Stimulated activated CD4-positive, alpha-beta T cell treated with anti-CD3 and anti-CD28 coated beads, Interleukin-12 subunit alpha, Interleukin-12 subunit beta, amount 100 ng/mL, for 24 hours (primary cell): ENCODE results near the gene ELAPOR1.

ENCODE experiments used
- DNase-seq, 2 experiments: peaks; one replicate each; pipeline ENCODE4 v3.0.0-alpha.2; 2020; ENCODE audit warnings: low read depth in 2 of 2

Gene ELAPOR1, protein sequence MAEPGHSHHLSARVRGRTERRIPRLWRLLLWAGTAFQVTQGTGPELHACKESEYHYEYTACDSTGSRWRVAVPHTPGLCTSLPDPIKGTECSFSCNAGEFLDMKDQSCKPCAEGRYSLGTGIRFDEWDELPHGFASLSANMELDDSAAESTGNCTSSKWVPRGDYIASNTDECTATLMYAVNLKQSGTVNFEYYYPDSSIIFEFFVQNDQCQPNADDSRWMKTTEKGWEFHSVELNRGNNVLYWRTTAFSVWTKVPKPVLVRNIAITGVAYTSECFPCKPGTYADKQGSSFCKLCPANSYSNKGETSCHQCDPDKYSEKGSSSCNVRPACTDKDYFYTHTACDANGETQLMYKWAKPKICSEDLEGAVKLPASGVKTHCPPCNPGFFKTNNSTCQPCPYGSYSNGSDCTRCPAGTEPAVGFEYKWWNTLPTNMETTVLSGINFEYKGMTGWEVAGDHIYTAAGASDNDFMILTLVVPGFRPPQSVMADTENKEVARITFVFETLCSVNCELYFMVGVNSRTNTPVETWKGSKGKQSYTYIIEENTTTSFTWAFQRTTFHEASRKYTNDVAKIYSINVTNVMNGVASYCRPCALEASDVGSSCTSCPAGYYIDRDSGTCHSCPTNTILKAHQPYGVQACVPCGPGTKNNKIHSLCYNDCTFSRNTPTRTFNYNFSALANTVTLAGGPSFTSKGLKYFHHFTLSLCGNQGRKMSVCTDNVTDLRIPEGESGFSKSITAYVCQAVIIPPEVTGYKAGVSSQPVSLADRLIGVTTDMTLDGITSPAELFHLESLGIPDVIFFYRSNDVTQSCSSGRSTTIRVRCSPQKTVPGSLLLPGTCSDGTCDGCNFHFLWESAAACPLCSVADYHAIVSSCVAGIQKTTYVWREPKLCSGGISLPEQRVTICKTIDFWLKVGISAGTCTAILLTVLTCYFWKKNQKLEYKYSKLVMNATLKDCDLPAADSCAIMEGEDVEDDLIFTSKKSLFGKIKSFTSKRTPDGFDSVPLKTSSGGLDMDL

DNA sequence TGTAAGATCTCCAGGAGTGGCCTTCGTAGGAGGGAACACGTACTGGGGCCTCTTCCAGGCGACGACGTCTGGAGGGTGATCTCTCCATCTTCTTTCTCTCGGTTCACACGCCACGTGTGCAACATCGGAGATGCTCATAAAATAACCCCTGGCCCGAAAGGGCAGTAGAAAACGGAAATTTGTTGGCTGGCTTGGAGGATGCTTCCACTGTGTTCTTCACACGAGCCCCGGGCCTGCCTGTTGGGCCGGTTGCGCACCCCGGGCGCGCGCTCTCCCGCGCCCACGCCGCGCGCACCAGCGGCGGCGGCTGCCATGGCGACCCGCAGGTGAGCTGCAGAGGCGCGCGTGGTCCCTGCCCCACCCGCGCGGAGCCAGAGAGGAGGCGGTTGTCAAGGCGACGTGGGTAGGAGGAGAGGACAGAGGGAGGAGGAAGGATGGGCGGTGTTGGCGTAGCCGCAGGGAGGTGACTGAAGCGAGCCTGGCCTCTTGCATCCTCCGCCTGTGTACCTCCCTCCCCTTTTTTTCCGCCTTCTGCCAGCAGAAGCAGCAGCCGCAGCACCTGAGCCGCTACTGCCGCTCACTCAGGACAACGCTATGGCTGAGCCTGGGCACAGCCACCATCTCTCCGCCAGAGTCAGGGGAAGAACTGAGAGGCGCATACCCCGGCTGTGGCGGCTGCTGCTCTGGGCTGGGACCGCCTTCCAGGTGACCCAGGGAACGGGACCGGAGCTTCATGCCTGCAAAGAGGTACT, at the start of gene ELAPOR1:
Gene ELAPOR1, plus strand, starts transcription at position 526 of the 752 bp plus-strand sequence. Its CDS starts 69 bp downstream, at position 595.
- DNase-seq, result peak; percentile 56 to 73

DNA sequence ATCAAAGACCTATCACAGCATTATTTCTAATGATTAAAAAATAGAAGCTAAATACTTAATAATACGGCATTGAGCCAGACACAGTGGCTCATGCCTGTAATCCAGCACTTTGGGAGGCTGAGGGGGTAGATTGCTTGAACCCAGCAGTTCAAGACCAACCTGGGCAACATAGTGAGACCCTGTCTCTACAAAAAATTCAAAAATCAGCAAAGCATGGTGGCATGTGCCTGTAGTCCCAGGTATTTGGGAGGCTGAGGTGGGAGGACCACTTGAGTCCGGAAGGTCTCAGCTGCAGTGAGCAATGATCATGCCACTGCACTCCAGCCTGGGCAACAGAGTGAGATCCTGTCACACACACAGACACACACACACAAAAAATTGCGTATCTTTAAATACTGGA, 48.8 kb upstream of the ELAPOR1 start:
- no peak for DNase-seq

DNA sequence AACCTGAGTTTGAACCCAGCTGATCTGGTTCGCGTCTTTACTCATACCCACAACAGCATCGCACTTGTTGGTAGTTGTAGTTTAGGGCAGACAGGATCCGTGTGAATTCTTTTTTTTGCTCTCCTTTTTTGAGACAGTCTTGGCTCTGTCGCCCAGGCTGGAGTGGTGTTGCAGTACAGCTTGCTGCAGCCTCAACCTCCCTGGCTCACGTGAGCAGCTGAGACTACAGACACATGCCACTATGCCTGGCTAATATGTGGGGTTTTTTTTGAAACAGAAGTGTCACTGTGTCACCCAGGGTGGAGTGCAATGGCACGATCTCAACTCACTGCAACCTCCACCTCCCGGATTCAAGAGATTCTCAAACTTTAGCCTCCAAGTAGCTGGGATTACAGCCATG, 46.0 kb upstream of the ELAPOR1 start:
- DNase-seq, result no peak

DNA sequence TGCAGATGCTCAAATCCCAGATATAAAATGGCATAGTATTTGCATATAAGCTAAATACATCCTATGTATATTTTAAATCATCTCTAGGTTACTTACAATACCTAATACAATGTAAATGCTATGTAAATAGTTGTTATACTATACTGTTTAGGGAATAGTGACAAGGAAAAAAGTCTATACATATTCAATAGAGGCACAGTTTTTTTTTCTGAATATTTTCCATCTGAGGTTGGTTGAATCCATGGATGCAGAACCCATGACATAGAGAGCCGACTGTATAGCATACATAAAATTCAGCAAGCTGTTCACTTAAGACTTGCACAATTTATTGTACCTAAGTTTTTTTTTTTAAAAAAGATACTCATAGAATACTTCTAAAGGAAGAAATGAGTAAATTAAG, 44.6 kb upstream of the ELAPOR1 start:
- DNase-seq, result no peak

DNA sequence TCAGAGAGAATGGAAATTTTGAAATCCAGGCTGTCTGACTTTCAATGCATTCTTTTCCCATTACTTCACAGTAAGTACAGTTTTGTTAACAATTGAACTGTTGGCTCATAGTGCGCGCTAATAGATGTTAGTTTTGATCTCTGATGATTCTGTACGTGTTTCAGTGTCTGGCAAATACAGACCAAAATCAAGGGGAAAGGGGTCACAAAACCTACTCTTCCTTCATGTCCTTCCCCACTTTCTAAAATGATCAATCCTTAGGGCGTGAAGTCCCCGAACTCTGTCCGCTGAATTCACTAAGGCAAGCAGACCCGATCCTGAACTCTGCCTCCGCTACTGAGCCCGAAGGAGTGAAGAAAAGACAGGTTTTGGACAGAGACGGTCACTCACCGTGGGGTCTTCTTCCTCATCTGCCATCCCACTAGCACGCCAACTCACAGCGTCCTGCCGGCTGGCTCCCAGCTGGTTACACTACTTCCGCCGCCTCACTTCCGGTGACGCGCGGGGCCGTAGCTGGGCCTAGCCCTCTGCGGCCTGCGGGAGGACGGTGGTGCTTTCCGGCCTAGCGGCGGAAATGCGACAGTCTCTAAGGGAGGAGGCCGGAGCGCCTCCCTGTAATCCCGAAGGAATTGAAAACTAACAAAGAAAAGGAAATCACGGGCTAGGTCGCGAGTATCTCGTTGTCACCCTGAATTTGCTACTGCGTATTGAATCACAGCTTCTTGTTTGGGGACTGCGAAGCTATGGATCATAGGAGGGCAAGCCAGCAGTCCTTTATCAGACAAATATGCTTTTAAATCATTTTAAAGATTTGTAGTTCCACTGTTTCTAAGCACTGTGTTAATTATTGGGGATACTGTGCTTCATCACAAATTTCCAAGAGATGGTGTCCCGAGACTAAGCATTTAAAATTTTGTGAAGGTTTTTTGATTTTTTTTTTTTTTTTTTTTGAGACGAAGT, 38.1 kb upstream of the ELAPOR1 start, which contains the start of gene TAF13:
Gene TAF13, minus strand, starts transcription at position 473 of the 960 bp plus-strand sequence. Its CDS starts 56 bp downstream, at position 417.
- DNase-seq, result peak; percentile 77 to 82

DNA sequence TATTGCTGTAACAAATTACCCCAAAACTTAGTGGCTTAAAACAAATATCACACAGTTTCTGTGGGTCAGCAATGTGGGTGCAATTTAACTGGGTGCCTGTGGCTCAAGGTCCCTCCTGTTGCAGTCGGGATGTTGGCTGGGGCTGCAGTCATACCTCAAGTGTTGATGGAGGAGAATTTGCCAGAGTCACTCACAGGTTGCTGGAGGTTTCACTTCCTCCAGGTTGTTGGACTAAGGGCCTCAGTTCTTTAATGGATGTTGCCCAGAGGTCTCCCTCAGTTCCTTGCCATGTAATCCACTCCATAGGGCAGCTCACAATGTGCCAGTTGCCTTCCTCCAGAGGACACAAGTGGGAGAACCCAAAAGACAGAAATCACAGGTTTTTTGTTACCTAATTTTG, 35.6 kb upstream of the ELAPOR1 start:
- no peak for DNase-seq

DNA sequence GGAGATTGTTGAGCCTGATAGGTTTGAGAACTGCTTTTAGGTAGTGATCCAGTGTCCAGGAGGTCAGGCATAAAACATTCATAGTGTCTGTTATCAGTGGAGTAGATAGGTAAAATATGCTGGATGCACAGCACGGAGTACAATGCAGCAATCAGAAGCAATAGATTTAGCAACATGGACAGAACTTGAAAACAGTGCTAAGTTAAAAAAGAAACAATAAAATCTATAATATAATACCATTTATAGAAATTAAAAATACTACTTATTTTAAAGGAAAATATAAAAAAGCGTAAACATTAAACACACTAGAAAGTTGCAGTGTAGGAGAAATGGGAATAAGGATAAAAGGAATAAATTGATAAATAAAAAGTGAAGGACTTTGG, 34.7 kb upstream of the ELAPOR1 start:
- DNase-seq, result no peak

DNA sequence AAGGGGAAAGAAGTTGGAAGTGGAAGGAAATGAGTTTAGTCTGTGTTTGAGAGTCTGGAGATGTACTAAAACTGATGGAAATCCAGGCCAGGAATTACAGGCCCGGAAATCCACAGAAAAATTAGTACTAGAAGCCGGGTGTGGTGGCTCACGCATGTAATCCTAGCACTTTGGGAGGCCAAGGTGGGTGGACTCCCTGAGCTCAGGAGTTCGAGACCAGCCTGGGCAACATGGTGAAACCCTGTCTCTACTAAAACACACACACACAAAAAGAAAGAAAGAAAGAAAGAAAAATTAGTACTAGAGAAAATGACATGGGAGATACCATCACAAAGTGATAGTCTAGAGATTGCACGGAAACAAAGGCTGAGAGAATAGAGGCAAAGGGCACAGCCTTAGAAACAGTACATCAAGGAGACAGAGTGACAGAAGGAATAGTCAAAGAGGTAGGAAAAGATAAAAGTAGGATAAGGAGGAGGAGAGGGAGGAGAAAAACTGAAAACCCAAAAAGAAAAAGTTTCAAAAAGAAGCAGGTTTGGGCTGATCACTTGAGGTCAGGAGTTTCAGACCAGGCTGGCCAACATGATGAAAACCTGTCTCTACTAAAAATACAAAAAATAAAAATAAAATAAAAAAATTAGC, 33.4 kb upstream of the ELAPOR1 start:
- DNase-seq, result no peak

DNA sequence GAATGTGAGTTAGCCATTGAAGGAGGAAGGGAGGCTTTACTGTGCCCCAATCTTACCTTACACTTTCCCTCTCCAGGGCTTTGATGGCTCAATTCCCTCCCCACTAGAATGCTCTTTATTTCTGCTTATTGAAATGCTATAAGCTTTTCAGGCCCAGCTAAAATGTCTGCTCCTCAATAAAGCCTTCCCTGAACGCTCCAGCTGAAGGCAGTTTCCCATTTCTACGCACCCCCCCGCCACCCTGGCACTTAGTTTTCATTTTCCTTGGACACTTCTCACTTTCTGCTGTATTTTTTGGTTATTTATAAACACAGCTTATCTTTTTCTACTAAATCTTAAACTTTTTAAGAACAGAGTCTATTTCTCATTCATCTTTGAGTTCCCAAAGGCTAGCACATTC, 30.4 kb upstream of the ELAPOR1 start:
- no peak for DNase-seq

DNA sequence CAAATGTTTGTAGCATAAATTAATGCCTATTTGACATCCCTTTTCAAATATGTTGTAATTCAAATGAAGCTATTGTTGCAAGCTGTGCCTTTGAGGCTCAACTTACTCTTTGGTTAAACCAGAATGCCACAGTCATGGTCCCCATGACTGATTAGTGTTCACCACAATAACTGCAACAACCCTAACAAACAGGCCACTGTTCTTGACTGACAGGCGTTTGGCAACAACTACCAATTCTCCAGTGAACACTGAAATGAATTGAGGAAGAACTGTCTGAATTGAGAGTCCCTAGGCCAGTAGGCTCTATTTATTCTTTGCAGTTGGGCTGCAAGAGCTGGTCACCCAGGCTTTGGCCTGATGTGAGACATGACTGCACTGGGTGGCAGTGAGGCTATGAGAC, 30.0 kb upstream of the ELAPOR1 start:
- no peak for DNase-seq

DNA sequence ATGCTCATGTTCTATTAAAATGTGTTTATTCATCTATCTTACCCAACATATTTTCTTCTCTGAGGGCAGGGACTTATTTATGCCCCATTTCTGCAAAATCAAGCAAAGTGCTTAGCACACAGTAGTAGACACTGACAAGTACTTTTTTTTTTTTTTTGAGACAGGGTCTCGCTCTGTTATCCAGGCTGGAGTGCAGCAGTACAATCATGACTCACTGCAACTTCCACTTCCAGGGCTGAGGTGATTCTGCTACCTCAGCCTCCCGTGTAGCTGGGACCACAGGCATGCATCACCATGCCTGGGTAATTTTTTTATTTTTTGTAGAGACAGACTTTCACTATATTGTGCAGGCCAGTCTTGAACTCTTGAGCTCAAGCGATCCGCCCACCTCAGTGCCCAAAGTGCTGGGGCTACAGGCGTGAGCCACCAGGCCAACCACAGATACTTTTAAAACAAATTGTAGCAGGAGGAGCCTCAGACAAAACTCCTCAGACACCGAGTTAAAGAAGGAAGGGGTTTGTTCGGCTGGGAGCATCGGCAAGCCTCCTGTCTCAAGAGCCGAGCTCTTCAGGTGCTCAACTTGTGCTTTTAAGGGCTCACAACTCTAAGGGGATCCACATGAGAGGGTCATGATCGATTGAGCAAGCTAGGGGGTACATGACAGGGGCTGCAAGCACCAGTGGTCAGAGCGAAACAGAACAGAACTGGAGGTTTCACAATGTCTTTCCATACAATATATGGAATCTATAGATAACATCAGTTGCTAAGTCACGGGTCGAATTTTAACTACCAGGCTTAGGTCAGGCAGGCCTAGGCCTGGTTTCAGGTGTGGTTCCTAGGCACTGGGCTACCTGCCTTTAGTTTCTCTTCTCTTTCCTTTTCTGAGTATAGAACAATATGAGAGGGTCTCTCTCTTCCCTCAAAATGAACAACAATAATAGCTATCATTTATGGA, 29.1 kb upstream of the ELAPOR1 start:
- no peak for DNase-seq

DNA sequence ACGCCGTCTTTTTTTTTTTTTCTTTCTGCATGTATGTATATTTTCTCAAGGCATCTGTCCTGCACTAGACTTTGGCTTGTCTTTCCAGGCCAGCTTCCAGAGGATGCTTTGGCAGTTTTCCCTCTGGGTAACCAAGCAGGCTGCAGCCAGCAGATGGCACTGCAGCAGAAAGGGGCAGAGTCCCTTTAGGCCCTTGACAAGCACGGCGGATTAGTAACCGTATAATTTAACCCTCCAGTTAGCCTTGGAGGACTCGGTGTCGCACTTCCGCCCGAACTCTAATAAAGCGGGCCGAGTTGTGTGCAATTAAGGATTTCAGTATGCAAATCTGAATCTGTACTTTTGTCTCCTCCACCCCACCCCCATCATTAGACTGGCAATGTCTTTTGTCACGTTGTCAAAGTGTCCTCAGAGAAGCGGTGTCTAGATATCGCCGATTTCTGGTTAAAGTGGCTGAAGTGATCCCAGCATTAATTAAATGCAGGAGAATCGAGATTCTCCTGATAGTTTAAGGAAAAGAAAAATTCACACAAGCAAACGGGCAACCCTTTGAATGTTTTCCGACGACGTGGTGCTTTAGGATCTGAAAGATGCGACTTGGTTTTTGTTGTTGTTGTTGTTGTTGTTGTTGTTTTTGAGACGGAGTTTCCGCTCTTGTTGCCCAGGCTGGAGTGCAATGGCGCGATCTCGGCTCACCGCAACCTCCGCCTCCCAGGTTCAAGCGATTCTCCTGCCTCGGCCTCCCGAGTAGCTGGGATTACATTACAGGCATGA, 24.5 kb upstream of the ELAPOR1 start:
- DNase-seq, result no peak

DNA sequence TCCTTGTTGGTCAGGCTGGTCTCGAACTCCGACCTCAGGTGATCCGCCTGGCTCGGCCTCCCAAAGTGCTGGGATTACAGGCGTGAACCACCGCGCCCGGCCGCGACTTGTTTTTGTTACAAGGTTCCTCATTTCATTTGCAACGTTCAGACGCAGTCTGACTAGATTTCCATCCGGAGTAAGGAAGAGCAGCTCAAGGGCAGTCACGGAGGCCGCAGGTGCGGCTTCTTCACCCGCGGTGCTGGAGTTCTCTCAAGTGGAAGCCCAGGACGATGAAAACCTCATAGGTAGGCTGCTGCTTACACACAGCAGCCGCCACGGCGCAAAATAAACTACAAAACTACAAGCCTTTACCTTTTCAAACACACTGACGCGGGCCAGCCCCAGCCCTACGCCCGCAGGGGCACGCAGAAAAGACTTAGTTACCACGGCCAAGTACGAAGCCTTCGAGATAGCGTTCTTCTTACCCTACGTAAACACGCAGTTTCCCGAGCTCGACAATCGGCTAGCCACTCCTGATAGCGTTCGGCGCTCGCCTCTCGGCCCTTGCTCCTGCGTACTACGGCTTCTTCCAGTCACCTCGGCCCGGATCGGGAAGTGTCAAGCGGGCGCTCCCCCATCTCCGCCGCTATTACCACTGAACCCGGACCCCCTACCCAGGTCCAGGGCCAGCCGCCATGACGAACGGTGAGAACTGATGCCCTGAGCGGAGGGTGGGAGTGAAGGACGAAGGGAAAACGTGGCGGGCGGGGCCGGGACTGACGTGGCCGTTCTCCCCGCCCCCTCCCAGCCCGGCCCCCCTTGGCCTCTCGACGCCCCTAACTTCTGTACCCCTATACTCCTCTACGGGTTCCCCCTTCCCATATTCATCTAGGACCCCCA, 23.5 kb upstream of the ELAPOR1 start, which contains the start of gene TMEM167B:
Gene TMEM167B, plus strand, starts transcription at position 569 of the 882 bp plus-strand sequence. Its CDS starts 109 bp downstream, at position 678.
- peak; percentile 81 to 82 for DNase-seq

DNA sequence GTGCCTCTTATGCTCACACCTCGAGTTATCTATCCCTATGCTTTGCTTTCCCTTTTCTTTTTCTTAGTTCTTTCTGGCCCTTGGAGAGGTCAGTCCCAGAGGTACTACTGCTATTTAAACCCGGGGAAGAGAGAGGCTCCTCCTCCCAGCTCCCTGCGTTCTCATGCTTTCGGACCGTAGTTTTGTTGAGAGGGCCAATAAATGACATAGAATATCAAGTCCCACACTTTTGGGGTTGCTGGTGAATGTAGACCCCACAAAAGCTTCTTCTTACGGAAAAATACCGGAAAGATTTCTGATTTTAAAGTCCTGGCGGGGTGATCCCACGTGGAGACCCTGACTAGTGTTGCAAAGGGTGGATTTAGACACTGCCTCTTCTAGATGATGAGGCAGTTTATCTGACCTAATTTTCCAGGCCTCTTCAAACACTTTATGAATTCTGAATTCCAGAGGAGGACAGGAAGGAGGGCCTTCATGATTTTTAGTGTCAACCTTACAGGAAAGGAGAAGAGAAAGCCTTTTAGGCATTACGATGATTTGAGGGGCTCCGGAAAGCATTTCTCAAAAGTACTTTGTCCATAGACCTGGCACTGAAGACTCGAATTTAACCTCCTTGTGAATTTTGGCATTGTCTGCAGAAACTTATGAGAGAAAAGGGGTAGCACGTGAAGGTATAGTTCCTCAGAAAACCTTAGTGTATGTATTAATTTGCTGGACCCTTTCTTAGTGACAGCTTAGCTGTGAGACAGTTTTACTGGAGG, 22.7 kb upstream of the ELAPOR1 start:
- DNase-seq, result no peak

DNA sequence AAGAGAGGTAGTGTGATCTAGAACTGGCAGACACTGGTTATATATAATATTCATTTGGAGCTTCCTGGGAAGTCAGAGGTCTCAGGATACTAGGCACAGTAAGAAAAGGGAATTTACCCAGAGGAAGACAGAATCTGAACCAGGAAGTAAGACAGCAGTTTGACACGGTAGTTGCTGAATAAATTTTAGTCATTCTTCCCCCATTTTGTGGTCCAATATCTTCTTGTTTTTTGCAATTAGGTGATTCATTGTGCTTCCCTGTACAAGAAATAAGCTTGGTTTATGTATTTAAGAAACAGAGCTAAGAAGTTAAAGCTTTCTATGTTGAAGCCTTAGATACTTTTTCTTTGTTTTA, 22.1 kb upstream of the ELAPOR1 start:
- DNase-seq, result no peak

DNA sequence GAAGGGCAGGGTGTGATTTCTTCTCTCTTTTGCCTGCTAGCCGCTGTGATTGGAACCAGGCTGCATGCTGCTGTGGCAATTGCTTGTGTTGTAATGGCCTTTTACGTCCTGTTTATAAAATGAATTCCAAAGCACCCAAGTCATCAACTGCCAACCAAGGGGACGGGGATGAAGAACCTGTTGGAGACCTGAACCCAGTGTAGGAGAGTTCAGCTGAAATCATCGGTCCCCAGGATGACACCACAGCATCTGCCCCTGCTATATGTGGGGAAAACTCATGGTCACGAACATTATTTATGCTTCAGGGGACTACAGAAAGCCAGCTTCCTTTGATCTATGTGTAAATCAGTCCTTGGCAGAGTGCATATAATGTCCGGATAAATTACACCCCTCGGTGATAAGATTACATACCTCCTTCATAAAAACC, 19.5 kb upstream of the ELAPOR1 start:
- no peak for DNase-seq
